Measurements from ENCODE around the gene MPPED1. TPM values are rescaled to one million over a fixed set of nuclear protein-coding genes. Genes with fewer than 3 reads are reported as not detected.

MPPED1 gene
- total and polyA plus RNA-seq, 5 donors from 2014 or later = not detected

GRCh38 chr22:43543522-43544288 lies 131.9 kb downstream of the MPPED1 start:
- H3K36me3 ChIP-seq (ENCODE audit: control insufficient read depth, insufficient read depth, low read length) = no peaks in the 10 kb centered on the region
- no peaks in the 10 kb centered on the region for H3K27me3 ChIP-seq (ENCODE audit: control insufficient read depth, insufficient read depth, low read length)
- Mint-ChIP-seq H3K27me3 (peaks cover 5% of the 10 kb centered on the region), H3K27ac (no peak overlapping the region), H3K4me1 (no peaks in the 10 kb centered on the region), H3K9me3 (no peaks in the 10 kb centered on the region), H3K4me3 (no peak overlapping the region), H3K36me3 (no peaks in the 10 kb centered on the region)
- DNase-seq = no peak
- H3K4me3 ChIP-seq (ENCODE audit: low read depth, low read length) = no peak overlapping the region
- ATAC-seq (ENCODE audit: low read depth in 2 of 2) = no peak
- H3K4me1 ChIP-seq (ENCODE audit: control insufficient read depth, insufficient read depth, low read length, poor library complexity, severe bottlenecking) = no peaks in the 10 kb centered on the region
- H3K27ac ChIP-seq (ENCODE audit: insufficient read depth, low read length, poor library complexity, severe bottlenecking) = no peak overlapping the region
- no peaks in the 10 kb centered on the region for H3K9me3 ChIP-seq (ENCODE audit: control insufficient read depth in 2 of 2, low read length in 2 of 2)

DNA sequence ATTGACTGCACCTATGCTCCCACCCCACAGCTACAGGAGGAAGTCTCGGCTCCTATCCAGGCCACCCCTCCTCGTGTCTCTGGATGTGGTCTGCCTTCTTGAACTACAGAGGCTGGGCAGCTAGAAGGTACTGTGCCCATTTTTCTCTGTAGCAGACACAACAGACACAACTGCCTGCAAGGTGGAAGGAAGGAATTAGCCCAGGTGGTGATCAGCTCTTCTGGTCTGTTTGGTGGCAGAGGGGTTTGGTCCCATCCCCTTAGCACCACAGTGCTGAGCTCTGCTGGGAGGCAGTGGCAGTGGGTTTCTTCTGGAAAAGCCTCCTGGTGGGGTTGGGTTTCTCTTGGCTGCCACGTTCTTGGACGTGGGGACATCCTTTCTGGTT lies 132.5 kb downstream of the MPPED1 start:
- Histone ChIP-seq H3K9me3 (ENCODE audit: control insufficient read depth in 2 of 2, low read length in 2 of 2) (no peaks in the 10 kb centered on the region), H3K27ac (ENCODE audit: insufficient read depth, low read length, poor library complexity, severe bottlenecking) (no peak overlapping the region), H3K27me3 (ENCODE audit: control insufficient read depth, insufficient read depth, low read length) (no peaks in the 10 kb centered on the region), H3K4me1 (ENCODE audit: control insufficient read depth, insufficient read depth, low read length, poor library complexity, severe bottlenecking) (no peaks in the 10 kb centered on the region), H3K4me3 (ENCODE audit: low read depth, low read length) (no peak overlapping the region), H3K36me3 (ENCODE audit: control insufficient read depth, insufficient read depth, low read length) (no peaks in the 10 kb centered on the region)
- H3K36me3 Mint-ChIP-seq = no peaks in the 10 kb centered on the region
- no peak overlapping the region for H3K4me3 Mint-ChIP-seq
- H3K4me1 Mint-ChIP-seq = no peaks in the 10 kb centered on the region
- H3K27me3 Mint-ChIP-seq = peaks cover 6% of the 10 kb centered on the region
- H3K9me3 Mint-ChIP-seq = no peaks in the 10 kb centered on the region
- no peak overlapping the region for H3K27ac Mint-ChIP-seq
- DNase-seq = no peak
- ATAC-seq (ENCODE audit: low read depth in 2 of 2) = no peak

- Histone ChIP-seq H3K36me3 (ENCODE audit: control insufficient read depth, insufficient read depth, low read length) (no peaks in the 10 kb centered on the region), H3K27me3 (ENCODE audit: control insufficient read depth, insufficient read depth, low read length) (no peaks in the 10 kb centered on the region)
- no peaks in the 10 kb centered on the region for H3K4me1 Mint-ChIP-seq
Measured at GRCh38 chr22:43546186-43546585, 134.4 kb downstream of the MPPED1 start.

DNA sequence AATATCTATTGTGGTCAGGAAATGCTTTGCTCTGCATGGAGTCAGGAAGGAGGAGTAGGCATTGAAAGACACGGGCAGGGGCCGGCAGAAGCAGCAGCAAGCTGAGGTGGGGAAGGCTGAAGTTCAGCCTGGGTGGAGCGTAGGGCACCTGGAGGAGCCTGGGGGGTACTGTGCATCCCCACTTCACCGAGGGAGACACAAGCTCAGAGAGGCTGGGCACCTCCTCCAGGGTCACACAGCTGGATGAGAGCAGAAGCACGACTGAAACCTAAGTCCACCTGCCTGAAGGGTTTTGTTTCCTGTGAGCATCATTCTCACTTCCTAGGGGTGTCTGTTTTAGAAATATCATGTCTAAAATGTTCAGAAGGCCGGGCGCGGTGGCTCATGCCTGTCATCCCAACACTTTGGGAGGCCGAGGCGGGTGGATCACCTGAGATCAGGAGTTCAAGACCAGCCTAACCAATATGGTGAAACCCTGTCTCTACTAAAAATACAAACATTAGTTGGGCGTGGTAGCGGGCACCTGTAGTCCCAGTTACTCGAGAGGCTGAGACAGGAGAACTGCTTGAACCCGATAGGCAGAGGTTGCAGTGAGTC lies 138.3 kb downstream of the MPPED1 start:
- Mint-ChIP-seq H3K27ac (no peak overlapping the region), H3K9me3 (peaks cover 0 to 2% (median 0%) of the 10 kb centered on the region in 7 donors), H3K4me1 (no peaks in the 10 kb centered on the region), H3K27me3 (peaks cover 8% of the 10 kb centered on the region), H3K4me3 (no peak overlapping the region), H3K36me3 (no peaks in the 10 kb centered on the region)
- DNase-seq (no peak), ATAC-seq (ENCODE audit: low read depth in 2 of 2) (no peak)
- H3K27me3 ChIP-seq (ENCODE audit: control insufficient read depth, insufficient read depth, low read length) = no peaks in the 10 kb centered on the region
- no peaks in the 10 kb centered on the region for H3K9me3 ChIP-seq (ENCODE audit: control insufficient read depth in 2 of 2, low read length in 2 of 2)
- H3K4me3 ChIP-seq (ENCODE audit: low read depth, low read length) = no peak overlapping the region
- H3K36me3 ChIP-seq (ENCODE audit: control insufficient read depth, insufficient read depth, low read length) = no peaks in the 10 kb centered on the region
- no peak overlapping the region for H3K27ac ChIP-seq (ENCODE audit: insufficient read depth, low read length, poor library complexity, severe bottlenecking)
- H3K4me1 ChIP-seq (ENCODE audit: control insufficient read depth, insufficient read depth, low read length, poor library complexity, severe bottlenecking) = no peaks in the 10 kb centered on the region

More at GRCh38 chr22:43546186-43546585, 134.4 kb downstream of the MPPED1 start:
- peaks cover 13% of the 10 kb centered on the region for H3K27me3 Mint-ChIP-seq
- no peak overlapping the region for H3K27ac ChIP-seq (ENCODE audit: insufficient read depth, low read length, poor library complexity, severe bottlenecking)
- DNase-seq (no peak), ATAC-seq (ENCODE audit: low read depth in 2 of 2) (no peak)
- H3K9me3 Mint-ChIP-seq = peaks cover 0 to 1% (median 0%) of the 10 kb centered on the region in 7 donors
- H3K9me3 ChIP-seq (ENCODE audit: control insufficient read depth in 2 of 2, low read length in 2 of 2) = no peaks in the 10 kb centered on the region
- no peak overlapping the region for H3K4me3 ChIP-seq (ENCODE audit: low read depth, low read length)
- H3K36me3 Mint-ChIP-seq = no peaks in the 10 kb centered on the region
- no peak overlapping the region for H3K27ac Mint-ChIP-seq
- no peaks in the 10 kb centered on the region for H3K4me1 ChIP-seq (ENCODE audit: control insufficient read depth, insufficient read depth, low read length, poor library complexity, severe bottlenecking)
- H3K4me3 Mint-ChIP-seq = no peak overlapping the region

DNA sequence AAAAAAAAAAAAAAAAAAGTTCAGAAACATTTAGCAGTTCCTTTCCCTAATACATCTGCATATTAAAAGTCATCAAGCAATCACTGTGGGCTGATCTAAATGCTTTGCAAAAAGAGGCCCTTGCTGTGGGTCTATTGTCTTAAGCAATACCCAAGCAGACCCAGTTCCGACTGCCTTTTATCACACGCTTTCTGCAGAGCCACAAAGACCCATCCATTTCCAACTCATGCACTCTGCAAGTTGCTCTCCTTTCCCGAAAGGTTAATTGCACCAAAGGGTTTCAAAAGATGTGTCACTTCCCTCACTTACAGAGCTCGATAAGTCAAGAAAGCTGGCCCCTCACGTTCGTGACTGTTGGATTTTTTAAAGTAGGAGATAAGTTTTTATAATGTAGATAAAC lies 138.9 kb downstream of the MPPED1 start:
- Histone ChIP-seq H3K4me1 (ENCODE audit: control insufficient read depth, insufficient read depth, low read length, poor library complexity, severe bottlenecking) (no peaks in the 10 kb centered on the region), H3K27me3 (ENCODE audit: control insufficient read depth, insufficient read depth, low read length) (no peaks in the 10 kb centered on the region), H3K4me3 (ENCODE audit: low read depth, low read length) (no peak overlapping the region), H3K27ac (ENCODE audit: insufficient read depth, low read length, poor library complexity, severe bottlenecking) (no peak overlapping the region), H3K36me3 (ENCODE audit: control insufficient read depth, insufficient read depth, low read length) (no peaks in the 10 kb centered on the region), H3K9me3 (ENCODE audit: control insufficient read depth in 2 of 2, low read length in 2 of 2) (no peaks in the 10 kb centered on the region)
- H3K27ac Mint-ChIP-seq = no peak overlapping the region
- H3K4me1 Mint-ChIP-seq = no peaks in the 10 kb centered on the region
- no peak overlapping the region for H3K4me3 Mint-ChIP-seq
- peaks cover 10% of the 10 kb centered on the region for H3K27me3 Mint-ChIP-seq
- peaks cover 0 to 4% (median 0%) of the 10 kb centered on the region in 7 donors for H3K9me3 Mint-ChIP-seq
- H3K36me3 Mint-ChIP-seq = no peaks in the 10 kb centered on the region
- no peak for DNase-seq
- ATAC-seq (ENCODE audit: low read depth in 2 of 2) = no peak

DNA sequence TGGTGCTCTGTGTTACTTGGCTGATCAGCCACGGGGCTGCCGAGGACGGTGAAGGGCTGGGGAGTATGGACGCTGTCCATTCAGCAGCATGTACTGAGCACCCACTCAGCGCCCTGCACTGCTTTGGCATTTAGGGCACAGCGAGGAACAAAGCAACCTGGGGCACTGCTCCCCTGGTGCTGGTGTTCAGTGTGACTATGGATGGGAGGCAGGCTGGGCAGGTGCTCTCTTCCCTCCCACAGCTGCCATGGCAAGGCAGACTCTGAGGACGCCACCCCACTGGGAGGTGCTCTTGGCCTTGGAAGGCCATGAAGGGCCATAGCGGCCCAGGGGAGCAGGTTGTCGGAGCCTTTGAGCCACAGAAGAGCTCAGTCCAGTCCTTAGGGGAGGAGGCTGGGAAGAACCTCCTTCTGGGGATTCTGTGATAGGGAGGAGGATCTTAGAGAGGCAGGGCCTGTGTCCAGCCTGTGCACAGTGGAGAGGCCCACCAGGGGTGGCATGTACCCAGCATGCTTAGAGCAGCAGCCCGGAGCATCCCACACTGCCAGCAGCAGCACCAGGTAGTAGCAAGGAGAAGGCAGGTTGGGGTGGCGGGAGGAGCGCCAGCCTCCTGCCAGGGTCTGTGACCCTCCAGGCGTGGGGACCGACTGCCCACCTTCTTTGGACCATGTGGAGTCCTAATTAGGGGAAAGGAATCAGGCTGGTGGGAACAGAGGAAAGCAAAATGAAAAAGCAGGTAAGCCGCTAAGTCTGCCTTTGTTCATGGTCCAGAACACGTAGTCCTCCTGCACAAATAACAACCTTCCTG lies 141.8 kb downstream of the MPPED1 start:
- no peak for DNase-seq
- H3K36me3 Mint-ChIP-seq = no peaks in the 10 kb centered on the region
- no peaks in the 10 kb centered on the region for H3K36me3 ChIP-seq (ENCODE audit: control insufficient read depth, insufficient read depth, low read length)
- H3K4me3 Mint-ChIP-seq = no peak overlapping the region
- H3K27ac ChIP-seq (ENCODE audit: insufficient read depth, low read length, poor library complexity, severe bottlenecking) = no peak overlapping the region
- H3K4me1 Mint-ChIP-seq = no peaks in the 10 kb centered on the region
- H3K27me3 Mint-ChIP-seq = peaks cover 15% of the 10 kb centered on the region
- H3K9me3 Mint-ChIP-seq = peaks cover 0 to 6% (median 0%) of the 10 kb centered on the region in 7 donors
- H3K27ac Mint-ChIP-seq = no peak overlapping the region
- H3K4me3 ChIP-seq (ENCODE audit: low read depth, low read length) = no peak overlapping the region
- H3K9me3 ChIP-seq (ENCODE audit: control insufficient read depth in 2 of 2, low read length in 2 of 2) = no peaks in the 10 kb centered on the region
- no peak for ATAC-seq (ENCODE audit: low read depth in 2 of 2)
- no peaks in the 10 kb centered on the region for H3K4me1 ChIP-seq (ENCODE audit: control insufficient read depth, insufficient read depth, low read length, poor library complexity, severe bottlenecking)
- peaks cover 2% of the 10 kb centered on the region for H3K27me3 ChIP-seq (ENCODE audit: control insufficient read depth, insufficient read depth, low read length)

GRCh38 chr22:43554259-43554636 lies 142.4 kb downstream of the MPPED1 start:
- Mint-ChIP-seq H3K4me3 (no peak overlapping the region), H3K4me1 (no peaks in the 10 kb centered on the region), H3K27ac (no peak overlapping the region), H3K9me3 (peaks cover 0 to 6% (median 0%) of the 10 kb centered on the region in 7 donors), H3K36me3 (no peaks in the 10 kb centered on the region), H3K27me3 (peaks cover 17% of the 10 kb centered on the region)
- H3K27me3 ChIP-seq (ENCODE audit: control insufficient read depth, insufficient read depth, low read length) = peaks cover 2% of the 10 kb centered on the region
- H3K27ac ChIP-seq (ENCODE audit: insufficient read depth, low read length, poor library complexity, severe bottlenecking) = no peak overlapping the region
- no peak overlapping the region for H3K4me3 ChIP-seq (ENCODE audit: low read depth, low read length)
- H3K36me3 ChIP-seq (ENCODE audit: control insufficient read depth, insufficient read depth, low read length) = no peaks in the 10 kb centered on the region
- ATAC-seq (ENCODE audit: low read depth in 2 of 2) (no peak), DNase-seq (no peak)
- no peaks in the 10 kb centered on the region for H3K9me3 ChIP-seq (ENCODE audit: control insufficient read depth in 2 of 2, low read length in 2 of 2)
- no peaks in the 10 kb centered on the region for H3K4me1 ChIP-seq (ENCODE audit: control insufficient read depth, insufficient read depth, low read length, poor library complexity, severe bottlenecking)

Measured in CD4-positive, CD25-positive, alpha-beta regulatory T cell (primary cell).